GM12891 (cell line): ENCODE data around the gene SORCS1.

ENCODE experiments used
- POLR2A ChIP-seq: IDR thresholded peaks from 2 replicates; pipeline ENCODE4 v1.6.1; 2011; ENCODE audit warnings: low read depth, low read length, control low read depth
- POLR2AphosphoS5 ChIP-seq: IDR thresholded peaks from 2 replicates; pipeline ENCODE4 v1.6.1; 2011; ENCODE audit warnings: low read depth, low read length, control low read depth
- POU2F2 ChIP-seq: IDR thresholded peaks from 2 replicates; pipeline ENCODE4 v1.6.1; 2011; ENCODE audit warnings: low read depth, mild to moderate bottlenecking, control low read depth, low read length, moderate library complexity
- SPI1 ChIP-seq: IDR thresholded peaks from 2 replicates; pipeline ENCODE4 v1.6.1; 2011; ENCODE audit warnings: low read depth, low read length, control low read depth
- TAF1 ChIP-seq: IDR thresholded peaks from 2 replicates; pipeline ENCODE4 v1.6.1; 2011; ENCODE audit warnings: low read depth, low read length, control low read depth

DNA sequence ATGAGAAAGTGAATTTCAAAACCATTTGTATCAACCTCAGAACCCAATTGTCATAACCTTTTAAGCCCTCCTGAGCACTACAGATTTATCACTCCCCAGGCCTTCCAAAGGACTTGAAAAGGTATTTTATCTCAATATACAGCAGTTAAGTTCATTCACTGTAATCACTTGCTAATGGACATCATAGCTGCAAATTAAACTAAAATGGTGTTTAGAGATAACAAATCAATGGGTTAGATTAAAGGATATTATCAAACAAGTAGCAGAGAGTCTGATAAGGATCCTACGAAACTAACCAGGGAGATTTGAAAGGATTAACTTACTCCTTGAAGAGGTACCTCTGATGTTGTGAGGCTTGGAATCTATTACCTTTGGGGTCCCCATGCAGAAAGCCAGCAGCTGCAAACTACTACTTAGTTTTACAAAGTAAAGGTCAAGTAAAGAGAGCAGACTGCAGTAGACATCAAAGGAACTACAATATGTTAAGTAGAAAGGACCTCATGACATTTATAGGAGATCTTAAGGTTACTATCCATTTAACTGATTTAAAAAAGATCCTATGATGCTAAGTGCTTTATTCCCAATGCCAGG is 359.4 kb downstream of the SORCS1 start:
- no peak for TF ChIP-seq TAF1
- no peak for TF ChIP-seq POLR2AphosphoS5
- no peak for TF ChIP-seq POLR2A
- TF ChIP-seq SPI1: no peak
- TF ChIP-seq POU2F2: no peak
